WTC11 (cell line): ENCODE results near the gene MACROH2A2. TPM values are rescaled to one million over a fixed set of nuclear protein-coding genes. Genes with fewer than 3 reads are reported as not detected.

Experiments used
- ATAC-seq: fragments of 200-7000 bp; cut with Tn5 transposase; 2 replicates; pipeline ENCODE4 v1.10.0; 2021; ENCODE audit warnings: mild to moderate bottlenecking, moderate library complexity
- CTCF ChIA-PET: fragments of 300-600 bp; sonication (Branson Sonifier 250); formaldehyde crosslinking; loops from one replicate; lab custom pipeline; 2021; ENCODE audit warnings: antibody characterized with exemption; lab: Charles Lee
- POLR2A ChIA-PET: fragments of 350-600 bp; sonication (Branson Sonifier 250); formaldehyde crosslinking; loops from one replicate; lab custom pipeline; 2021; ENCODE audit warnings: antibody characterized with exemption; lab: Charles Lee
- DNase-seq: peaks from one replicate; pipeline ENCODE4 v3.0.0; 2021; ENCODE audit warnings: low spot score
- H3K27ac Mint-ChIP-seq: 2 replicates; pipeline ENCODE4 v1.8.0; 2021; ENCODE audit warnings: mixed read lengths
- H3K27me3 Mint-ChIP-seq: 2 replicates; pipeline ENCODE4 v1.8.0; 2021; ENCODE audit warnings: low read depth, mild to moderate bottlenecking, moderate library complexity, mixed read lengths
- H3K36me3 Mint-ChIP-seq: 2 replicates; pipeline ENCODE4 v1.8.0; 2021; ENCODE audit warnings: mixed read lengths
- H3K4me1 Mint-ChIP-seq: 2 replicates; pipeline ENCODE4 v1.8.0; 2022; ENCODE audit warnings: mixed read lengths
- H3K4me3 Mint-ChIP-seq: 2 replicates; pipeline ENCODE4 v1.8.0; 2021; ENCODE audit warnings: mild to moderate bottlenecking, moderate library complexity, mixed read lengths
- H3K9me3 Mint-ChIP-seq: 2 replicates; pipeline ENCODE4 v1.8.0; 2021; ENCODE audit warnings: mixed read lengths
- AFF4 ChIP-seq: sonication (generic); formaldehyde crosslinking; IDR thresholded peaks from 2 replicates; pipeline ENCODE4 v1.8.1; 2023; ENCODE audit warnings: mild to moderate bottlenecking, missing genetic modification reagents, borderline replicate concordance
- ATF1 ChIP-seq: sonication (generic); formaldehyde crosslinking; IDR thresholded peaks from 2 replicates; pipeline ENCODE4 v1.8.1; 2023; ENCODE audit warnings: mild to moderate bottlenecking, moderate library complexity, missing genetic modification reagents
- ATF6 ChIP-seq: sonication (generic); formaldehyde crosslinking; IDR thresholded peaks from 2 replicates; pipeline ENCODE4 v1.8.1; 2023; ENCODE audit warnings: mild to moderate bottlenecking, missing genetic modification reagents
- CDX4 ChIP-seq: fragments of 250-450 bp; sonication (Bioruptor Pico); IDR thresholded peaks from 2 replicates; pipeline ENCODE4 v1.9.0; 2021; ENCODE audit warnings: moderate library complexity, mild to moderate bottlenecking, inconsistent platforms, borderline replicate concordance
- ERG ChIP-seq: fragments of 250-450 bp; sonication (Bioruptor Pico); IDR thresholded peaks from 2 replicates; pipeline ENCODE4 v1.8.0; 2021; ENCODE audit warnings: mild to moderate bottlenecking
- ETV6 ChIP-seq: sonication (generic); formaldehyde crosslinking; IDR thresholded peaks from 2 replicates; pipeline ENCODE4 v1.8.1; 2022; ENCODE audit warnings: mild to moderate bottlenecking, missing genetic modification reagents
- FOXK1 ChIP-seq: sonication (generic); formaldehyde crosslinking; IDR thresholded peaks from 2 replicates; pipeline ENCODE4 v1.8.0; 2022; ENCODE audit warnings: mild to moderate bottlenecking, moderate library complexity, missing genetic modification reagents
- FOXP4 ChIP-seq: sonication (generic); formaldehyde crosslinking; IDR thresholded peaks from 2 replicates; pipeline ENCODE4 v1.8.0; 2022; ENCODE audit warnings: mild to moderate bottlenecking, missing genetic modification reagents
- GABPB1 ChIP-seq: sonication (generic); formaldehyde crosslinking; IDR thresholded peaks from 2 replicates; pipeline ENCODE4 v1.8.1; 2023; ENCODE audit warnings: mild to moderate bottlenecking, missing genetic modification reagents
- GTF2I ChIP-seq: fragments of 250-450 bp; sonication (Bioruptor Pico); conservative IDR thresholded peaks from 2 replicates; pipeline ENCODE4 v1.4.0; 2021; ENCODE audit warnings: mild to moderate bottlenecking
- IRF1 ChIP-seq: sonication (generic); formaldehyde crosslinking; IDR thresholded peaks from 2 replicates; pipeline ENCODE4 v1.8.0; 2023; ENCODE audit warnings: missing genetic modification reagents
- IRF2 ChIP-seq: sonication (generic); formaldehyde crosslinking; IDR thresholded peaks from 2 replicates; pipeline ENCODE4 v1.8.0; 2022; ENCODE audit warnings: low read depth, missing genetic modification reagents, borderline replicate concordance
- MLX ChIP-seq: sonication (generic); formaldehyde crosslinking; IDR thresholded peaks from 2 replicates; pipeline ENCODE4 v1.8.1; 2023; ENCODE audit warnings: mild to moderate bottlenecking, missing genetic modification reagents, moderate library complexity
- NFATC4 ChIP-seq: fragments of 250-450 bp; sonication (Bioruptor Pico); IDR thresholded peaks from 2 replicates; pipeline ENCODE4 v1.9.0; 2021; ENCODE audit warnings: mild to moderate bottlenecking
- NR3C1 ChIP-seq: sonication (generic); formaldehyde crosslinking; conservative IDR thresholded peaks from 2 replicates; pipeline ENCODE4 v1.8.1; 2023; ENCODE audit warnings: low read depth, mild to moderate bottlenecking, missing genetic modification reagents
- SMAD3 ChIP-seq: sonication (generic); formaldehyde crosslinking; IDR thresholded peaks from 2 replicates; pipeline ENCODE4 v1.8.0; 2022; ENCODE audit warnings: missing genetic modification reagents, mild to moderate bottlenecking, borderline replicate concordance
- SP1 ChIP-seq: sonication (generic); formaldehyde crosslinking; conservative IDR thresholded peaks from 2 replicates; pipeline ENCODE4 v1.8.1; 2022; ENCODE audit warnings: missing genetic modification reagents
- TCF7 ChIP-seq: sonication (generic); formaldehyde crosslinking; IDR thresholded peaks from 2 replicates; pipeline ENCODE4 v1.8.0; 2022; ENCODE audit warnings: mild to moderate bottlenecking, low read depth, missing genetic modification reagents, moderate library complexity
- TEAD4 ChIP-seq: sonication (generic); formaldehyde crosslinking; IDR thresholded peaks from 2 replicates; pipeline ENCODE4 v1.8.0; 2022; ENCODE audit warnings: mild to moderate bottlenecking, missing genetic modification reagents
- ZBTB43 ChIP-seq: sonication (generic); formaldehyde crosslinking; IDR thresholded peaks from 2 replicates; pipeline ENCODE4 v1.8.1; 2023; ENCODE audit warnings: mild to moderate bottlenecking, missing genetic modification reagents
- ZNF138 ChIP-seq: sonication (generic); formaldehyde crosslinking; conservative IDR thresholded peaks from 2 replicates; pipeline ENCODE4 v1.8.1; 2022; ENCODE audit warnings: mild to moderate bottlenecking, moderate library complexity, missing genetic modification reagents
- total RNA-seq: library from RNA; stranded (reverse); gene quantifications from 3 replicates; pipeline ENCODE4 v1.2.3, GENCODE V29; 2021

Gene MACROH2A2
- total RNA-seq, 1 experiment from 2014 or later, result 35.4 TPM

GRCh38 chr10:70067586-70067985 lies 14.9 kb downstream of the MACROH2A2 start (continued):
- TF ChIP-seq NFATC4 (CRISPR knock-in tag), result no peak
- TF ChIP-seq ZNF138 (CRISPR knock-in tag), result no peak
- no peak for TF ChIP-seq SMAD3 (CRISPR knock-in tag)
- TF ChIP-seq IRF2, result no peak
- no peak for TF ChIP-seq MLX (CRISPR knock-in tag)
- TF ChIP-seq FOXK1, result no peak
- no peak for TF ChIP-seq ATF6 (CRISPR knock-in tag)
- no peak for TF ChIP-seq CDX4 (CRISPR knock-in tag)

- H3K36me3 Mint-ChIP-seq, result no peaks in the 10 kb centered on the region
- no peaks in the 10 kb centered on the region for H3K4me1 Mint-ChIP-seq
- no peaks in the 10 kb centered on the region; the same call in none of the 2 replicates for H3K27me3 Mint-ChIP-seq
- H3K27ac Mint-ChIP-seq, result no peak overlapping the region
- POLR2A ChIA-PET, result no interaction called here
- DNase-seq (no peak), ATAC-seq (no peak)
- CTCF ChIA-PET, result interaction anchor here (1.0 kb wide), 2 partner anchors 8 to 154 kb away, joined by 3 read pairs; no protein-coding TSS in a partner anchor
- TF ChIP-seq ZBTB43 (no peak), SP1 (no peak), ETV6 (CRISPR knock-in tag) (no peak), IRF1 (no peak), CDX4 (CRISPR knock-in tag) (no peak), AFF4 (CRISPR knock-in tag) (no peak)
- no peak overlapping the region for H3K4me3 Mint-ChIP-seq
- no peaks in the 10 kb centered on the region for H3K9me3 Mint-ChIP-seq
Measured at GRCh38 chr10:70068925-70069324, 16.3 kb downstream of the MACROH2A2 start.

GRCh38 chr10:70069346-70069745 lies 16.7 kb downstream of the MACROH2A2 start:
- POLR2A ChIA-PET, result no interaction called here
- H3K36me3 Mint-ChIP-seq, result no peaks in the 10 kb centered on the region
- CTCF ChIA-PET, result interaction anchor here (0.6 kb wide), 1 partner anchor 86 kb away, joined by 3 read pairs; no protein-coding TSS in a partner anchor
- H3K27me3 Mint-ChIP-seq, result no peaks in the 10 kb centered on the region; the same call in 1 of the 2 replicates
- no peak overlapping the region for H3K27ac Mint-ChIP-seq
- ATAC-seq (no peak), DNase-seq (no peak)
- no peaks in the 10 kb centered on the region for H3K4me1 Mint-ChIP-seq
- H3K9me3 Mint-ChIP-seq, result no peaks in the 10 kb centered on the region
- H3K4me3 Mint-ChIP-seq, result no peak overlapping the region
- TF ChIP-seq ETV6 (CRISPR knock-in tag), result no peak
- TF ChIP-seq ATF1 (CRISPR knock-in tag), result no peak
- no peak for TF ChIP-seq ERG (CRISPR knock-in tag)
- no peak for TF ChIP-seq FOXP4 (CRISPR knock-in tag)
- no peak for TF ChIP-seq TEAD4
- no peak for TF ChIP-seq NR3C1 (CRISPR knock-in tag)
- no peak for TF ChIP-seq GTF2I (CRISPR knock-in tag)
- no peak for TF ChIP-seq TCF7 (CRISPR knock-in tag)
- no peak for TF ChIP-seq GABPB1 (CRISPR knock-in tag)
